Psoas muscle (tissue), 8 donors: ENCODE measurements around the gene CAMK2B. TPM values are rescaled to one million over a fixed set of nuclear protein-coding genes. Genes with fewer than 3 reads are reported as not detected.

Source experiments
- ATAC-seq, 4 donors: fragments of 200-7000 bp; cut with Tn5 transposase; one replicate each; pipeline ENCODE4 v1.9.1; 2020; ENCODE audit warnings: moderate library complexity in 3 of 4, mild to moderate bottlenecking in 2 of 4
- DNase-seq, 2 donors: peaks; one replicate each; pipeline ENCODE4 v3.0.0-alpha.2; 2020
- H3K27ac ChIP-seq: fragments of 200-600 bp; one replicate; pipeline ENCODE4 v1.8.0; 2022
- H3K27me3 ChIP-seq, 3 donors: fragments of 200-600 bp in 1 of 3; one replicate each; pipeline versions ENCODE4 v1.6.1 to v1.8.0; 2013 to 2022; ENCODE audit warnings: low read length in 2 of 3, mild to moderate bottlenecking in 2 of 3, moderate library complexity in 1 of 3; ENCODE audit not compliant: insufficient read depth in 3 of 3
- H3K36me3 ChIP-seq, 2 donors: fragments of 200-600 bp in 1 of 2; one replicate each; pipeline versions ENCODE4 v1.6.1 to v1.8.0; 2013 to 2022; ENCODE audit warnings: low read depth in 1 of 2, mild to moderate bottlenecking in 1 of 2, moderate library complexity in 1 of 2; ENCODE audit not compliant: insufficient read depth in 1 of 2
- H3K4me1 ChIP-seq: fragments of 200-600 bp; one replicate; pipeline ENCODE4 v1.8.0; 2022
- H3K4me3 ChIP-seq: fragments of 200-600 bp; one replicate; pipeline ENCODE4 v1.8.0; 2022; ENCODE audit warnings: mild to moderate bottlenecking
- H3K9me3 ChIP-seq: fragments of 200-600 bp; one replicate; pipeline ENCODE4 v1.8.0; 2022
- CTCF ChIP-seq: fragments of 200-600 bp; IDR thresholded peaks from one replicate; pipeline ENCODE4 v1.8.0; 2022; ENCODE audit warnings: antibody characterized with exemption
- intact Hi-C, 2 donors: fragments of 100-400 bp; cut with DNase I; formaldehyde crosslinking; loops; one replicate each; pipeline versions ENCODE4 v1.11.0 to v1.14.2; 2022
- polyA plus RNA-seq, 3 donors: library from polyadenylated mRNA; stranded (reverse); fragments of 200-250 nt; gene quantifications; one replicate each; pipeline ENCODE4 v1.2.3, GENCODE V29; 2013
- total RNA-seq, 4 donors: library from RNA; stranded (reverse); fragmentation: NEBNext Ultra II Directional in 2 of 4; extraction: Animal tissue kit (Norgen Biotek cat#: 25700) in 2 of 4; gene quantifications; one replicate each; pipeline versions ENCODE4 v1.2.1 to v1.2.4, GENCODE V29; 2021 to 2023
- donor health status: healthy with polysubstance abuse.
- donor health status: DM: no; HTN: no; CAD: no; lungs with moderate emphysema.
- donor health status: Bipolar disorder and iron deficiency.
- donor health status: healthy.
- donor health status: DM: yes; HTN: yes; CAD: no.
- donor health status: DM: no; HTN: no; CAD: no.
- donor health status: DM: no; HTN: no; CAD: no.
- donor health status: DM: yes; HTN: yes; CAD: no.

The CAMK2B gene
- total and polyA plus RNA-seq, 7 donors: 14.5 to 81.4 (median 50.0) TPM

GRCh38 chr7:44167920-44168319, 157.5 kb downstream of the CAMK2B start:
- Histone ChIP-seq H3K4me1 (no peaks in the 10 kb centered on the region), H3K27ac (no peak overlapping the region), H3K9me3 (no peaks in the 10 kb centered on the region), H3K4me3 (no peak overlapping the region), H3K27me3 (no peaks in the 10 kb centered on the region), H3K36me3 (no peaks in the 10 kb centered on the region)
- ATAC-seq (no peak), DNase-seq (no peak)
- no peak for TF ChIP-seq CTCF
- intact Hi-C loops: no loop called here

Other genes with a start within 250 kb of the CAMK2B start
- gene POLM, start 243.1 kb downstream of the CAMK2B start, total RNA-seq: 10 to 100 TPM in 3 of 4 donors, 1 to 10 TPM in 1; 7.7 to 13.1 (median 10.4) TPM
- gene POLM, start 243.1 kb downstream of the CAMK2B start, polyA plus RNA-seq: 1 to 10 TPM; 7.1 to 9.6 (median 7.1) TPM
- 10 to 100 TPM in 3 of 4 donors, 1 to 10 TPM in 1; 6.9 to 22.0 (median 14.6) TPM for gene AEBP1, start 221.2 kb downstream of the CAMK2B start, total RNA-seq
- 1 to 10 TPM; 2.8 to 7.8 (median 5.9) TPM for gene AEBP1, start 221.2 kb downstream of the CAMK2B start, polyA plus RNA-seq
- 100 to 1,000 TPM in 3 of 4 donors, 10 to 100 TPM in 1; 79.2 to 127 (median 119) TPM for gene POLD2, start 202.0 kb downstream of the CAMK2B start, total RNA-seq
- 10 to 100 TPM; 57.3 to 87.1 (median 81.3) TPM for gene POLD2, start 202.0 kb downstream of the CAMK2B start, polyA plus RNA-seq
- 1 to 10 TPM in 2 of 4 donors, not detected in 2; 1.7 TPM for gene MYL7, start 184.3 kb downstream of the CAMK2B start, total RNA-seq
- gene MYL7, start 184.3 kb downstream of the CAMK2B start, polyA plus RNA-seq: under 1 TPM in 2 of 3 donors, not detected in 1; 0.15 to 0.23 TPM
- gene GCK, start 136.2 kb downstream of the CAMK2B start, total RNA-seq: not detected
- gene GCK, start 136.2 kb downstream of the CAMK2B start, polyA plus RNA-seq: under 1 TPM; 0.07 to 0.11 (median 0.08) TPM
- 10 to 100 TPM; 49.7 to 69.4 (median 63.7) TPM for gene YKT6, start 124.6 kb downstream of the CAMK2B start, total RNA-seq
- gene YKT6, start 124.6 kb downstream of the CAMK2B start, polyA plus RNA-seq: 100 to 1,000 TPM in 2 of 3 donors, 10 to 100 TPM in 1; 47.7 to 153 (median 148) TPM
- gene NUDCD3, start 165.1 kb upstream of the CAMK2B start, total RNA-seq: 100 to 1,000 TPM in 3 of 4 donors, 10 to 100 TPM in 1; 97.7 to 140 (median 122) TPM
- 10 to 100 TPM; 34.6 to 75.6 (median 43.9) TPM for gene NUDCD3, start 165.1 kb upstream of the CAMK2B start, polyA plus RNA-seq
- gene NPC1L1, start 215.7 kb upstream of the CAMK2B start, total RNA-seq: under 1 TPM in 2 of 4 donors, not detected in 2; 0.24 to 0.28 TPM
- under 1 TPM in 2 of 3 donors, not detected in 1; 0.03 to 0.10 TPM for gene NPC1L1, start 215.7 kb upstream of the CAMK2B start, polyA plus RNA-seq
- gene DDX56, start 248.3 kb upstream of the CAMK2B start, total RNA-seq: 10 to 100 TPM; 44.0 to 72.1 (median 53.7) TPM
- 10 to 100 TPM; 38.1 to 85.8 (median 67.8) TPM for gene DDX56, start 248.3 kb upstream of the CAMK2B start, polyA plus RNA-seq